Measurements from ENCODE around the gene ERVFRD-1.

DNA sequence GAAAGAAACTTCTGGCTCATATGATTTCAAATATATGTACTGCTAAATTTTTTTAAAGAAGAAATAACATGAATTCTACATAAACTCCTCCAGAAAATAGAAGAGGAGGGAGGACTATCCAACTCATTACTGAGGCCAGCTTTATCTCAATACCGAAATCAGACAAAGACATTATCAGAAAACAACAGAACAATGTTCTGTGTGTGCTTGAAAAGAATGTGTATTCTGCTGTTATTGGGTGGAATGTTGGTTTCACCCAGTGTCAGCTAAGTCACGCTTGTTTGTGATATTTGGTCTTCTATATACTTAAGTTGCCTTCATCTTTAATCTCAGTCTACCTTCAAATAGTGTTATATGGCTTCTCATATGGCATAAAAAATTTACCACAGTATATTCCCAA lies 48.8 kb downstream of the ERVFRD-1 start:
- TF ChIP-seq SMC3 (conservative IDR thresholded peaks at IDR 0.05; ENCODE audit: poor library complexity) (no peak), EZH2 (IDR thresholded peaks at IDR 0.05; ENCODE audit: borderline replicate concordance, insufficient read depth, low read length, poor library complexity, severe bottlenecking) (no peak), TAF1 (IDR thresholded peaks at IDR 0.05; ENCODE audit: low read depth) (no peak), RAD21 (conservative IDR thresholded peaks at IDR 0.05) (no peak)
- TF ChIP-seq, protein P1, sequence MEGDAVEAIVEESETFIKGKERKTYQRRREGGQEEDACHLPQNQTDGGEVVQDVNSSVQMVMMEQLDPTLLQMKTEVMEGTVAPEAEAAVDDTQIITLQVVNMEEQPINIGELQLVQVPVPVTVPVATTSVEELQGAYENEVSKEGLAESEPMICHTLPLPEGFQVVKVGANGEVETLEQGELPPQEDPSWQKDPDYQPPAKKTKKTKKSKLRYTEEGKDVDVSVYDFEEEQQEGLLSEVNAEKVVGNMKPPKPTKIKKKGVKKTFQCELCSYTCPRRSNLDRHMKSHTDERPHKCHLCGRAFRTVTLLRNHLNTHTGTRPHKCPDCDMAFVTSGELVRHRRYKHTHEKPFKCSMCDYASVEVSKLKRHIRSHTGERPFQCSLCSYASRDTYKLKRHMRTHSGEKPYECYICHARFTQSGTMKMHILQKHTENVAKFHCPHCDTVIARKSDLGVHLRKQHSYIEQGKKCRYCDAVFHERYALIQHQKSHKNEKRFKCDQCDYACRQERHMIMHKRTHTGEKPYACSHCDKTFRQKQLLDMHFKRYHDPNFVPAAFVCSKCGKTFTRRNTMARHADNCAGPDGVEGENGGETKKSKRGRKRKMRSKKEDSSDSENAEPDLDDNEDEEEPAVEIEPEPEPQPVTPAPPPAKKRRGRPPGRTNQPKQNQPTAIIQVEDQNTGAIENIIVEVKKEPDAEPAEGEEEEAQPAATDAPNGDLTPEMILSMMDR (IDR thresholded peaks at IDR 0.05; ENCODE audit: poor library complexity, severe bottlenecking): no peak
- TF ChIP-seq, protein P2, sequence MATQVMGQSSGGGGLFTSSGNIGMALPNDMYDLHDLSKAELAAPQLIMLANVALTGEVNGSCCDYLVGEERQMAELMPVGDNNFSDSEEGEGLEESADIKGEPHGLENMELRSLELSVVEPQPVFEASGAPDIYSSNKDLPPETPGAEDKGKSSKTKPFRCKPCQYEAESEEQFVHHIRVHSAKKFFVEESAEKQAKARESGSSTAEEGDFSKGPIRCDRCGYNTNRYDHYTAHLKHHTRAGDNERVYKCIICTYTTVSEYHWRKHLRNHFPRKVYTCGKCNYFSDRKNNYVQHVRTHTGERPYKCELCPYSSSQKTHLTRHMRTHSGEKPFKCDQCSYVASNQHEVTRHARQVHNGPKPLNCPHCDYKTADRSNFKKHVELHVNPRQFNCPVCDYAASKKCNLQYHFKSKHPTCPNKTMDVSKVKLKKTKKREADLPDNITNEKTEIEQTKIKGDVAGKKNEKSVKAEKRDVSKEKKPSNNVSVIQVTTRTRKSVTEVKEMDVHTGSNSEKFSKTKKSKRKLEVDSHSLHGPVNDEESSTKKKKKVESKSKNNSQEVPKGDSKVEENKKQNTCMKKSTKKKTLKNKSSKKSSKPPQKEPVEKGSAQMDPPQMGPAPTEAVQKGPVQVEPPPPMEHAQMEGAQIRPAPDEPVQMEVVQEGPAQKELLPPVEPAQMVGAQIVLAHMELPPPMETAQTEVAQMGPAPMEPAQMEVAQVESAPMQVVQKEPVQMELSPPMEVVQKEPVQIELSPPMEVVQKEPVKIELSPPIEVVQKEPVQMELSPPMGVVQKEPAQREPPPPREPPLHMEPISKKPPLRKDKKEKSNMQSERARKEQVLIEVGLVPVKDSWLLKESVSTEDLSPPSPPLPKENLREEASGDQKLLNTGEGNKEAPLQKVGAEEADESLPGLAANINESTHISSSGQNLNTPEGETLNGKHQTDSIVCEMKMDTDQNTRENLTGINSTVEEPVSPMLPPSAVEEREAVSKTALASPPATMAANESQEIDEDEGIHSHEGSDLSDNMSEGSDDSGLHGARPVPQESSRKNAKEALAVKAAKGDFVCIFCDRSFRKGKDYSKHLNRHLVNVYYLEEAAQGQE (IDR thresholded peaks at IDR 0.05; ENCODE audit: borderline replicate concordance): no peak
